ENCODE data around the gene TSHZ2.

TSHZ2 gene

DNA sequence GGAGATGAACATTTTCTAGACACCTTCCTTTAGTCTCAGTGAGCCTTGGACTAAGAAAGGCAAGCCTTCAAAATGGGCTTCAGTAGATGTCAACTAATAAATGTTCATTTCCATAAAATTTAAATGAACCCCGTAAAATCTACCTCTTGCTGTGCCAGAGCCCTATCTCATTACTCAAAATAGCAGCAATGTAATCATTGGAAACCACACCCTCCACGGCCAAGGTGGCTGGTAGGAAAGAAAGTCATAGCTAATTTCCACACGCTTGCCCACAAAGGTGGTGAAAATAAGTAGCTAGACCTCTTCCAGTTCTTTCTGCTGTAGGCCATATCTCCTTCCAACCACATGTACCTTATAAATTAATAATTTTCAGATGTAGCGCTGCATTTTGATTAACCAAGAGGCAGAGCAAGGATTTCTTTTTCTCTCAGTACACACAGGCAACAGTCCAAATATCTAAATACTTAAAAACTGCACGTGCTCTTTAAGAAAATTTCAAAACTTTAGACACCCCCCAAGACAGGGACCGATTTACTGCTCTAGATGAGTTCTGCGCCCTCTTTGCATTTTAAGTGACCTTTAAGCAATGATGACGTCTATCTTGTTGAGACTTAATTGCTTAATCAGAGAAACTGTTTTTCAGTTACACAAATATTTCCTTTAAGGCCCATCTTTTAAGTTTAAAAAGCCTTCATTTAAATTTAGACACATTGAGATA, 330.7 kb downstream of the TSHZ2 start:
- H3K27me3 ChIP-seq (ENCODE audit: insufficient read depth, low read depth), result no peaks in the 10 kb centered on the region
- TF ChIP-seq, protein P1, sequence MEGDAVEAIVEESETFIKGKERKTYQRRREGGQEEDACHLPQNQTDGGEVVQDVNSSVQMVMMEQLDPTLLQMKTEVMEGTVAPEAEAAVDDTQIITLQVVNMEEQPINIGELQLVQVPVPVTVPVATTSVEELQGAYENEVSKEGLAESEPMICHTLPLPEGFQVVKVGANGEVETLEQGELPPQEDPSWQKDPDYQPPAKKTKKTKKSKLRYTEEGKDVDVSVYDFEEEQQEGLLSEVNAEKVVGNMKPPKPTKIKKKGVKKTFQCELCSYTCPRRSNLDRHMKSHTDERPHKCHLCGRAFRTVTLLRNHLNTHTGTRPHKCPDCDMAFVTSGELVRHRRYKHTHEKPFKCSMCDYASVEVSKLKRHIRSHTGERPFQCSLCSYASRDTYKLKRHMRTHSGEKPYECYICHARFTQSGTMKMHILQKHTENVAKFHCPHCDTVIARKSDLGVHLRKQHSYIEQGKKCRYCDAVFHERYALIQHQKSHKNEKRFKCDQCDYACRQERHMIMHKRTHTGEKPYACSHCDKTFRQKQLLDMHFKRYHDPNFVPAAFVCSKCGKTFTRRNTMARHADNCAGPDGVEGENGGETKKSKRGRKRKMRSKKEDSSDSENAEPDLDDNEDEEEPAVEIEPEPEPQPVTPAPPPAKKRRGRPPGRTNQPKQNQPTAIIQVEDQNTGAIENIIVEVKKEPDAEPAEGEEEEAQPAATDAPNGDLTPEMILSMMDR (conservative IDR thresholded peaks at IDR 0.05; ENCODE audit: low read depth, low read length), result no peak

DNA sequence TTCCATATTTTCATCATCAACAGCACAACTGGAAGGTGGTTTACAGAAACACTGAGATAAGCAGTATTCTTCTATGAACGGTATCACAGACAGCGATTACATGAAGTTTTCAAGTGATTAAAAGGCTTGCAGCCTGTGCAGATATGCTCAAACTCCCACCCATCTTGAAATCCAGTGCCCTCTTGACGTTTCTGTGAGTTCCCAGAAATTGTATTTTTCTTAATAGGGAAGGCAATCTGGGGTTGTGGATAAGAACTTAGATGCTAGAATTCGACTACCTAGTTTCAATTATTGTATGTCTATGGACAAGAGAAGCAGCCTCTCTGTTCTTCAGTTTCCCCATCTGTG, 331.2 kb downstream of the TSHZ2 start:
- H3K79me2 ChIP-seq (ENCODE audit: insufficient read depth, low read depth), result no peaks in the 10 kb centered on the region
- no peaks in the 10 kb centered on the region for H4K20me1 ChIP-seq (ENCODE audit: insufficient read depth)
- no peak overlapping the region for H3K4me3 ChIP-seq (IDR thresholded peaks at IDR 0.05; ENCODE audit: insufficient read depth, low read depth, low read length)
- H3K36me3 ChIP-seq (ENCODE audit: insufficient read depth), result no peaks in the 10 kb centered on the region
- H3K27me3 ChIP-seq (ENCODE audit: insufficient read depth, low read depth), result no peaks in the 10 kb centered on the region
- TF ChIP-seq, protein P1 (conservative IDR thresholded peaks at IDR 0.05; ENCODE audit: low read depth, low read length), result no peak
- H3K4me1 ChIP-seq (ENCODE audit: low read depth, poor library complexity, severe bottlenecking), result no peaks in the 10 kb centered on the region
- no peak overlapping the region for H3K4me2 ChIP-seq
- no peak overlapping the region for H3K27ac ChIP-seq
- H2AFZ ChIP-seq (ENCODE audit: low read depth), result no peak overlapping the region
- no peak overlapping the region for H3K9ac ChIP-seq

More for the DNA sequence above, 330.7 kb downstream of the TSHZ2 start:
- no peak overlapping the region for H3K4me3 ChIP-seq (IDR thresholded peaks at IDR 0.05; ENCODE audit: insufficient read depth, low read depth, low read length)
- no peak overlapping the region for H2AFZ ChIP-seq (ENCODE audit: low read depth)
- H4K20me1 ChIP-seq (ENCODE audit: insufficient read depth), result no peaks in the 10 kb centered on the region
- H3K4me2 ChIP-seq, result no peak overlapping the region
- H3K36me3 ChIP-seq (ENCODE audit: insufficient read depth), result no peaks in the 10 kb centered on the region
- no peak overlapping the region for H3K27ac ChIP-seq
- H3K4me1 ChIP-seq (ENCODE audit: low read depth, poor library complexity, severe bottlenecking), result no peaks in the 10 kb centered on the region
- H3K79me2 ChIP-seq (ENCODE audit: insufficient read depth, low read depth), result no peaks in the 10 kb centered on the region
- H3K9ac ChIP-seq, result no peak overlapping the region

DNA sequence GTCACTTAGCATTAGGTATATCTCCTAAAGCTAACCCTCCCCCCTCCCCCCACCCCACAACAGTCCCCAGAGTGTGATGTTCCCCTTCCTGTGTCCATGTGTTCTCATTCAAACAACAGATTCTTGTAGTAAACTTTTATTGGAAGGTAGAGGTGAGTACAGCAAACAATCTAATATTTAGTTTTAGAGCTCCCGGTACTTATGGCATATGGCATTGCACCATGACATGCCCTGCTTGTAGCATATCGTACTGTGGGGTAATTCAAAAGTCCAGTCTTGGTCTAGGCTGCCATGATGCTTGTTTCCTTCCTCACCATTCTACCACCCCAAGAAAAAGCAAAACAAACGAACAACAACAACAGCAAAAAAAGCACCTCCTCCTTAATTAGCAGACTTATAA, 332.0 kb downstream of the TSHZ2 start:
- TF ChIP-seq, protein P1 (conservative IDR thresholded peaks at IDR 0.05; ENCODE audit: low read depth, low read length), result no peak
- no peaks in the 10 kb centered on the region for H3K27me3 ChIP-seq (ENCODE audit: insufficient read depth, low read depth)
- H3K79me2 ChIP-seq (ENCODE audit: insufficient read depth, low read depth), result no peaks in the 10 kb centered on the region
- H3K27ac ChIP-seq, result no peak overlapping the region
- H3K36me3 ChIP-seq (ENCODE audit: insufficient read depth), result no peaks in the 10 kb centered on the region
- no peak overlapping the region for H3K9ac ChIP-seq
- H3K4me2 ChIP-seq, result no peak overlapping the region
- no peaks in the 10 kb centered on the region for H4K20me1 ChIP-seq (ENCODE audit: insufficient read depth)
- no peak overlapping the region for H3K4me3 ChIP-seq (IDR thresholded peaks at IDR 0.05; ENCODE audit: insufficient read depth, low read depth, low read length)
- no peak overlapping the region for H2AFZ ChIP-seq (ENCODE audit: low read depth)
- H3K4me1 ChIP-seq (ENCODE audit: low read depth, poor library complexity, severe bottlenecking), result no peaks in the 10 kb centered on the region

DNA sequence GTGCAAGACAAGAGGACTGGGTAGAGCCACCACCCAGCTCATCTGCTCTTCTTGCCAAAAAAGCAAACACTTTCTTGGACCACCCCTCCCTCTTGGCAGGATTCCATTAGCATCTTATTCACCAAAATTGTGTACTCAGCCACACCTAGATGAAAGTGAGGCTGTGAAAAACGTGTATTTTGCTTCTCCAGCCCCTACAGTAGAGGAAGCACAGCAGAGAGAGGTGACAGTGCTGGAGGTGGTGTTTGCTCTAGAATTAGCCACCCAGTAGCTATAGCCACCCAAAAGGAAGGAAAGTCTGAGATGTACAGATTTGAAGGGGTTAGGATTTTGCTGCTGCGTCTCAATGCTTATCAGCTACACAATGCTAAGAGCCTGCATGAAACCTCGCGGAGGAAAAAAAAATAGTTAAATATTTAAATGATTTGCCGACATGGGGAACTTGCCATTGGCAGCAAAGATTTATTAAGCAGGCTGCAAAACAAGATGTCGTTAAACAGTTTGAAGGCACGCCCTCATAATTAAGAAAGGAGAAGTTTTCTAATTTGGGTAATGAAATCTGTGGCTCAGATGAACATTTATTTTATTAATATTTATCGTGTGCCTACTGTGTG, 334.1 kb downstream of the TSHZ2 start:
- TF ChIP-seq, protein P1 (conservative IDR thresholded peaks at IDR 0.05; ENCODE audit: low read depth, low read length), result no peak
- Histone ChIP-seq H3K36me3 (ENCODE audit: insufficient read depth) (no peaks in the 10 kb centered on the region), H3K79me2 (ENCODE audit: insufficient read depth, low read depth) (no peaks in the 10 kb centered on the region)

More for the DNA sequence above, 334.1 kb downstream of the TSHZ2 start:
- H4K20me1 ChIP-seq (ENCODE audit: insufficient read depth), result no peaks in the 10 kb centered on the region
- no peaks in the 10 kb centered on the region for H3K27me3 ChIP-seq (ENCODE audit: insufficient read depth, low read depth)
- H3K27ac ChIP-seq, result no peak overlapping the region
- H3K9ac ChIP-seq, result no peak overlapping the region
- H3K4me1 ChIP-seq (ENCODE audit: low read depth, poor library complexity, severe bottlenecking), result no peaks in the 10 kb centered on the region
- no peak overlapping the region for H3K4me3 ChIP-seq (IDR thresholded peaks at IDR 0.05; ENCODE audit: insufficient read depth, low read depth, low read length)
- H3K4me2 ChIP-seq, result no peak overlapping the region
- H2AFZ ChIP-seq (ENCODE audit: low read depth), result no peak overlapping the region
